Hepatic stellate cell (primary cell): ENCODE results near the gene PECR.
A peak's percentile ranks its signal among the peaks of the same experiment; 100 is the strongest.
"Not testable (repeated sequence)": the region's sequence is repeated elsewhere in the genome, so short reads cannot be mapped to it uniquely, and the experiment has no call there.

Experiments used
- DNase-seq: peaks from one replicate; pipeline ENCODE4 v3.0.0; 2011; ENCODE audit warnings: low spot score

PECR gene

DNA sequence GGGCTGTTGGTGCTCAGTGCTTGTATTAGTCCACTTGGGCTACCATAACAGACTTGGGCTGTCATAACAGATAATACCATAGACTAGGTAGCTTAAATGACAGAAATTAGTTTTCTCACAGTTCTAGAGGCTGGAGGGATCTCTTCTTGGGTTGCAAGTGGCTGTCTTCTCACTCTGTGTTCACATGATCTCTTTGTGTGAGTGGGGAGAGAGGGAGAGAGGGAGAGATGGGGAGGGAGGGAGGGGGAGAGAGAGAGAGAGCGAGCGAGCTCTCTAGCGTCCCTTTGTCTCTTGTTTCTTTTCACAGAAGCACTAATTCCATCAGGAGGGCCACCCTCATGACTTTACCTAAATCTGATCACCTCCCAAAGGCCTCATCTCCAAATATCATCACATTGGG lies 23.1 kb upstream of the PECR start:
- no peak for DNase-seq

DNA sequence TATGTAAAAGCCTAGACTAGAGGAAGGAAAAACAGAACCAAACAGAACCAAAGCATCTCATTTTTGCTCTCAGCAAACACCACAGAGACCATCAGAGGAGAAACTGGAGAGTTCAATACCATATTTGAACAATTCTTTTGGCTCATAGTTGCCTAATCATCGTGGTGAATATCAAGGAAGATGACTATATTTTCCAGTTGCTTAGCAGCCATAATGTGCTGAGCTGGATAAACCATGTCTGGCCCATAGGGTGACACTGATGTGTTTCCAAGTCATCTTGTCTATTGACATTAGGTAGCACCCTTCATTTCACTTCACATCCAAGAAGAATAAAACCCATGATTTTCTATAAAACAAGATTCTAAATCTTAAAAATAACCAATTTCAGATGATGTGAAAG lies 21.6 kb upstream of the PECR start:
- no peak for DNase-seq

DNA sequence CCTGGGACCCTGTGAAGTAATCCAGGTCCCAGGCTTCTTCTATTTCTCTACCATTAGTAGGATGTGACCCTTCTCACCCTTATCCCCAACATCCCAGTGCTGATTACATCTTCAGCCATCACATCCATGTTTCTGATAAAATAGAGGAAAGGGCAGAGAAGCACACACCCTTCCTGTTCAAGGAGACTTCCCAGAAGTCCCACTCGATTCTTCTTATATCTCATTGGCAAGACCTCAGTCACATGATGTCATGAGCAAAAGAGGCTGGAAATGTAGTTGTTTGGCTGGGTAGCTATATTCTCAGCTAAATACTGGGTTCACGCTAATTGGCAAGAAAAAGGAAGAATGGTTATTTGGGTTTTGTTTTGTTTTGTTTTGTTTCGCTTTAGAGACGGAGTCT lies 19.5 kb upstream of the PECR start:
- DNase-seq, result no peak

DNA sequence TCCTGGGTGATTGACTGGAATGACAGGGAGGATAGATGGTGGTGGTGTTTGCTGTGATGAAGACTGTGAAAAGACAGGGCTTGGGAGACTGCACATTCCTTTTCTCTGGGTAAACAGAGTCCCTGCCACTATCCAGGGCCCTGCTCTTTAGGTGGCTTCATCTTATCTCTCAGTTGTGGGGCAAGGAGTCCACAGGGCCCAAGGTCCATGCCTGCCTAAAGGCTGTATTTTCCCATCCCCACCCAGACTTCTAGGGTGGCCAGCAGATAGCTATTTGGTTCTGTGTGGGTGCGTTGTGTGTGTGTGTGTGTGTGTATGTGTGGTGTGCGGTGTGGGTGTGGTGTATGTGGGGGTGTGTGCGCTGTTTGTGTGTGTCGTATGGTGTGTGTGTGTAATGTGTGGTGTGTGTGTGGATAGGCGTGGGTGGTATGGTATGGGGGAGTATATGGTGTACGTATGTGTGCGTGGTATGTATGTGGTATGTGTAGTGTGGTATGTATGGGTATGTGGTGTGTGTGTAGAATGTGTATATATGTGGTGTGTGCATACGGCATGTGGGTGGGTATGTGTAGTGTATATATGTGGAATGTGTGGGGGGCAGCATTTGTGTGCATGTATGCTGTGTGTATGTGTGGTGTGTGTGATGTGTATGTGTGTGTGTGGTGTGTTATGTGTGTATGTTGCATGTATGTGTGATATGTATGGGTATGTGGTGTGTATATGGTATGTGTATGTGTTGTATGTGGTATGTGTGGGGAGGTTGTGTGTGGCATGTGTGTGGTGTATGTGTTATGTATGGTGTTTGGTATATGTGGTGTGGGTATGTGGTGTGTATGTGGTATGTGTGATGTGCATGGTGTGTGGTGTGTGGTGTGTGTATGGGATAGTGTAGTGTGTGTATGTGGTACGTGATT lies 17.1 kb upstream of the PECR start:
- no peak for DNase-seq

DNA sequence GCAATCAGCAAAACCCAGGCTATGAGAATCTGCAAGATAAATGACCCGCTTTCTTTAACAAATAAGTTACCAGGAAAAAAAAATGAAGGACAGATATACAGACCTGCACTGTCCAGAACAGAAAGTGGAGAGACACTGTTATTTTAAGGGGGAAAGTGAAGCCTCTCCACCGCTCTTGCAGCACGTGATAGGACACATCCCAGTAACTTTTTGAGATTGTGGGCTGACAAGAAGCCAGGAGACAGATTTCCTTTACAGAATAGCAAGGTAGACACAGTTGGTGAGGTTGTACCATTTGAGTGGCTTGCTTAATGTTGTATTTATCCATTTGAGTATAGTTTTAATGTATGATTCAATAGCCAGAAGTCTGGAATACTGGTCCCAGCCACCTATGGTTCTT lies 13.1 kb upstream of the PECR start:
- DNase-seq, result no peak

DNA sequence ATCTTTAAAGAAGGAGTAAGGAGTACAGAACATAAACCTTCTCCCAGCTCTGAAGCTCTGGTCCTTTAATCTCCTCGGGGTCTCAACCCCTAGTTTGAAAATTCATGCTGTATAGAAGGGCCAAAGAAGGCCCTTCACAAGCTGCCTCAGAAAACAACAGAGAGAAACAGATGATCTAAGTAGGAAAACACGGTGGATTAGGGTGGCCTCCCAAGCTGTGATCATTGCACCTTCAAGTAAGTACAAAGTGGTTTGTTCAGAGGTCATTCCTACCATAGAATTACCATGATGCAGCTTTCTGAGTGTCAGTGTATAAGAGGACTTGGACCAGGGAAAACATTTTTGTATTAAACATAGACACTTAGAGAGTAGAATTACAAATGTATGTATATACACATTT lies 11.0 kb upstream of the PECR start:
- no peak for DNase-seq

DNA sequence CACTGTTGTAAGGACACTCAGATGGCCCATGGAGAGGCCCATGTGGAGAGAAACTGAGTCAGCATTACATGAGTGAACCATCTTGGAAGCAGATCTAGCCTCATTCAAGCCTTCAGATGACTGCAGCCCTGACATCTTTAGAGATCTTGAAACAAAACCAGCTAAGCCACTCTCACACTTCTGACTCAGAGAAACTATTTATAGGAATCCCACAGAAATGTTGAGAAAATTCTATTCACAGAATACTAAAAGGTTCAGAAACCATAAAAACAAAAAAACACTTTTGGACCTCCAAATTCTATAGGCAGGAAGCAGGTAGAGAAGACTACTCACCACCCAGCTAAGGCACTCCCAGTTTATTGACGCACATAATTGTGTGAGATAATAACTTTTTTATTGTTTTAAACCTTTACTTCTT lies 8.8 kb upstream of the PECR start:
- peak; percentile 43 for DNase-seq

DNA sequence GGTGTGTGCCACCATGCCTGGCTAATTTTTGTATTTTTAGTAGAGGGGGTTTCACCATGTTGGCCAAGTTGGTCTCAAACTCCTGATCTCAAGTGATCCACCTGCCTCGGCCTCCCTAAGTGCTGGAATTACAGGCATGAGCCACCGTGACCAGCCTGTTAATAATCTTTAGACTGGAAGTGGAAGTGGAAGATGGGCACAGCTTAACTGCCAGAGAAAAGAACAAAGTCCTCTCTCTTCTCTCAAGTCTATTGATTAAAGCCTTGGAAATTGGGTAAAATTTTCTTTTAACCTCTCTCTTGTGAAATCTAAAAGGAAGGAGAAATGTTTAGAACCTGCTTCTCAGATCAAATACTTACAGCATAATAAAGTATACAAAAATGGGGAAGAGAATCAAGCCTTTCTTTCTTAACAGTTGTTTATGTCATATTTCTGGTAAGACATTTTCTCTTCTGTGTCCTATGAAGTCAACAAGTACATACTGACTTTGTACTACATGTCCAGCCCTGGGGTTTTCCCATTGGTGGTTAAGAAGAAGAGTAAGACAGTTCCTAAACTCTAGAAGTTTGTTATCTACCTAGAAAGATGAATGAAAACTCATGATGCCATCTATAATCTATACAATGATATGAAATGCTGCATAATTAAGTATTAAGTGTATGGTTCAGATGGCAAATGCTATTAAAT lies 4.7 kb upstream of the PECR start:
- no peak for DNase-seq

DNA sequence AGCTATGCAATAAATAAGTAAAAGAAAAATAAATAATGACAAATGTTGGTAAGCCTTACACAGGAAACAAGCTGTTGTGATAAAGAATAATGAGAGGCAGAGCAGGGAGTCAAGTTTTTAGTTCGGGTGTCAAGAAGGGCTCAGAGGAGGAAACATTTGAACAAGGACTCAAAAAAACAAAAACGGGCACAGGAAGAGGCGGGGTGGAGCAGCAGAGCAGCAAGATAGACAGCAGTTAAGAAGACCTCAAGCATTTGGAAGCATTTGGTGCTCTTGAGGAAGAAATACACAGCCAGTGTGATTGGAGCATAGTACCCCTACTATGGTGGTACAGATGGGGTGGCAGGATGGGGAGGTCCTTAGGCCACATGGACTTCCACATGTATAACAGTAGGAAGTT lies 2.9 kb upstream of the PECR start:
- DNase-seq, result no peak

DNA sequence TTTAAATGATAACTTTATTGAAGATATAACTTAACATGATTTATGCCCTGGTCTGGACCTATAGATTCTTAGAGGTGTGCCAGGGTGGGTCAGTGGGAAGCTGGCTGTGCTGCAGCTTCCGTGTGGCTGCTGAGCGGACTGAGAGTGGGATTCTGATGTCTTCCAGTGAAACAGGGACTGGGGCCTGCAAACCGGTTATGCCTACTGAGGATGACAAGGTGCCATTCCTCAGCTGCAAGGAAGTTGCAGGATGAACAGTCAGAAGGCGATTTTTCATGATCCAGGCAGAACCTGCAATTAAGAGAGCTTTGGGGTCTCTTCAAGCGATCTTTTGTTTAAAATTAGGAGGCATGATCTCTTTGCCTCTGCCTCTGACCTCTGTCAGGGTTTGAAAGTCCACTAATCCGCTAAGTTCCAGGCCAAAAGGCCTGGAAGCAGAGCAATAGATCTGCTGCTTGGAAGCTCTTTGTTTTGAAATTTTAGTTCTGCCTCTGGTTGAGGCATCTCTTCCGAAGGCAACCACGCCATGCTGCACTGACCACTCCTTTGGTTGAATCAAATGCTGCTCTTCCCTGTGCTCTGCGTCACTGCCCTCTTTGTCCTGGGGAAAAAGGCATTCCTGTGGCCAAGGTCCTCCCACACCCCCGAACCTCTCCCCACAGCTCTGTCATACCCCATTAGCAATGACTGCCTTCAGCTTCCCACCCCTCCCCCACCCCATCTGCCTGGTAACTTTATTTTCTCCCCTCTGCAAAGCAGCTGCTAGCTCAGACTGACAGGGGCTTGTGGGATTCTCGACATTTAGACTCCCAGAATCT lies 2.1 kb upstream of the PECR start:
- no peak for DNase-seq

DNA sequence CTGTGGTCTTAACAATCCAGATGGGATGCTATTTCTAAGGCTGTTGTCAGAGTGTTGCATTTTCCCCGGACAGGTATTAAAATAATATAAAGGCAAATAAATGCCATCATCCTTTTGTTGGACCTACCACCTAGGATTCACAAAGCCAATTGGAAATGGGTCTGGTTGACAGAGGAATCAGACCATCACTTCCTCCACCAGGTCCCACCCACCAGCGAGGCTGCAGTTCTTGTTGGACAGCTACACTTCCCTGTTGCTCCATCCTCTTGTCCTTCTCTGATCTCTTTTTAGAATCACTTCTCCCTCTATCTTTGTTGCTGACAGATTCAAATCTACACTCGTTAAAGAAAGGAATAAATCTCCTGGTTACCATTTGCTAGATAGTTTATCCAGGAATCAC lies 1.2 kb upstream of the PECR start:
- DNase-seq, result no peak

DNA sequence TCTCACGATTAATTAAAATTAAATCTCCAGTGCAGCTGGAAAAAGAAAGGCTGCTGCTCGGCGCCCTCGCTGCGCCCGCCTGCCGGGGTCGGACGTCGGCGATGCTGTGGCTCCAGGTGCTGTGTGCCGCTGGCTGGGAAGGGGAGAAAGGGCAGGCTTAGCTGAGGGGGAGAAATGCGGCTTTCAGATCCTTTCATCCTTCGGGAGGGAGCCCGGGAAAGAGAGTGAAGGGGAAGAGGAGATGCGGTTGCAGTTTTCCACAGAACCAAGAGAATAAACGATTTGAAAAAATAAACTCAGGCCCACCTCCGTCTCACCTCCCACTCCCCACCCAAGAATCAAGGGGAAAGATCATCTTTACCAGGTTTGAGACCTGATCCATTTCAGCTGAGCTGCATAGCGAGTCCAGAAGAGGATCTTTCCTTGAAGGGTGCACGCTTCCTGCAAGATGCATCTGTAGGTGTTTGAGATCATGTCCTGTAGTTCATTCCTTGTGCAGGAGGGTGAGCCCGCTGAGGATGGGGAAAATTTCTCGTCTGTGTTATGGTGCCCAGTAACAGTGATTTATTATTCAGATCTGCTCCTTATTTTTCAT lies 605 bp upstream of the PECR start:
- no peak for DNase-seq

DNA sequence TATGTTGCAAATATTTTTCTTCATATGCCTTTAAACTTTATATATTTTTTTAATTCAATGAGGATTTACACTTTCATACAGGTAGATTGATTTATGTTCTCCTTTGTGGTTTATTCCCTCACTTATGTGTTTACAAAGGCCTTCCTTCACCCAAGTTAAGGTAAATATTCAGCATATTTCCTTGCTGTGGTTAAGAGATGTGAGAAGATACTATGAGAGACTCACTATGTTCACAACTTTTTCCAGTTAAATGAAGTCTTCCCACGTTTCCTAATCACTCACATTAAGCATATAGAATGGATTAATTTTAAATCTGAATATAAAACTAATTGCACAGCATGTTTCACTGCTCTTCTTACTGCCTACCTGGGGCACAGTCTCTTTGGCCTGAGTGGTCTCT lies 597 bp downstream of the PECR start:
- DNase-seq, result no peak

DNA sequence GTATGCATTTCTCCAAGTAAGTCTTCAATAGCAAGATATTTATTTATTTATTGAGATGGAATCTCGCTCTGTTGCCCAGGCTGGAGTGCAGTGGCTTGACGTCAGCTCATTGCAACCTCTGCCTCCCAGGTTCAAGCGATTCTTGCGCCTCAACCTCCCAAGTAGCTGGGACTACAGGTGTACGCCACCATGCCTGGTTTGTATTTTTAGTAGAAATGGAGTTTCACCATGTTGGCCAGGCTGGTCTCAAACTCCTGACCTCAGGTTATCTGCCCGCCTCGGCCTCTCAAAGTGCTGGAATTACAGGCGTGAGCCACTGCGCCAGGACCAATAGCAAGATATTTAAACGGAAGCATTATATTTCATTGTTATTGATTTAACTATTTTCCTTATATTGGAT lies 1.6 kb downstream of the PECR start:
- not testable (repeated sequence) for DNase-seq

DNA sequence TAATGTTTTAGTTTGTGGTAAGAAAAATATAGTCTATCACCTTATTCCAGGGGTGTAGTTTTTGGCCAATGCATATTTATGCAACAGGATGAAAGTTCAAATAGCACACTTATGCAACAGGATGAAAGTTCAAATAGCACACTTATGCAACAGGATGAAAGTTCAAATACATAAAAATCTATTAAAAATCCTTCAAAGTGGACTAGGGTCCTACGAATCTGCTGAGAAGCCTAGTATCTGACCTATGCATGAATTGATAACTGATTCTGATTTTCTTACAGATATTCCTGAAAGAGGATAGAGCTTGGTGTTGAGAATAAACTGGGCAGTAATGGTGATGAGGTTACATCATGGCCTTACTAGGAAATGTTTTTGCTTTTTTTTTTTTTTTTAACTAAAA lies 2.8 kb downstream of the PECR start:
- no peak for DNase-seq

DNA sequence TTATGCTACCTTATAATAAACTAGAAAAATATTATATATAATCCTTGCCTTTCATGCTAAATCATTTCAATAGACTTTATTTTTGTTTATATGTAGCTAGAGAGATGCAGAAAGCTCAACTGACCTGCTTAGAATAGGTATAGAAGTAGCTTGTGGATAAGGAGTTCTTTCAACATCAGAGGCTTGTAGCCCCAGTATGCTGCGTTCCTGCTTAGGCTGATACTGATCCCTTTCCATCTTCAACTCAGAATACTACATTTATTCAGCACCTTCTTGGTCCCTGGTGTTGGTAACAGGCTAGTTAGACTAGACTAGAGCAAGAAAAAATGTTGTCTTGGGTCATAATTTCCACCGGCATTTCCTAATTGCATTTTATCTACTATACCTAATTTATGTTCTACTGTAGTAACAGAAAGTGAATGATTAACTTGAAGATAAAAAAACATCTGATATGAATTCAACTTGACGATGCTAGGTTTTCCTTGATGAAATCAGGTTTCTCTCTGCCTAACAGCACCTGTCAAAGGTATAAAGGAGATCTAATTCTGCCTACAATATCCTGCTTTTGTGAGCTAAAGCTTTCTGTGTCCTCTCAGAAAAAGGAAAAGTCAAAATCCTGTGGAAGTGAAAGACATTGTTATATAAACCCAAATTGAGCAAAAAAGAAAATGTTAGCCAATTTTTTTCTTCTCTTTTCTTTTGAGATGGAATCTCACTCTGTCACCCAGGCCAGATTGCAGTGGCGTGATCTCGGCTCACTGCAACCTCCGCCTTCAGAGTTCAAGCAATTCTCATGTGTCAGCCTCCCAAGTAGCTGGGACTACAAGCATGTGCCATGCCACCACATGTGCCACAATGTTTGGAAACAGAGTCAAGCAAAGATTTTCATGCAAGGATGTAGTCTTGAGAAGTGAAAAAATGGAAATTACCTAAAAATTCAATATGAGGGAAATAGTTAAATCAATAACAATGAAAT lies 5.8 kb downstream of the PECR start:
- no peak for DNase-seq

DNA sequence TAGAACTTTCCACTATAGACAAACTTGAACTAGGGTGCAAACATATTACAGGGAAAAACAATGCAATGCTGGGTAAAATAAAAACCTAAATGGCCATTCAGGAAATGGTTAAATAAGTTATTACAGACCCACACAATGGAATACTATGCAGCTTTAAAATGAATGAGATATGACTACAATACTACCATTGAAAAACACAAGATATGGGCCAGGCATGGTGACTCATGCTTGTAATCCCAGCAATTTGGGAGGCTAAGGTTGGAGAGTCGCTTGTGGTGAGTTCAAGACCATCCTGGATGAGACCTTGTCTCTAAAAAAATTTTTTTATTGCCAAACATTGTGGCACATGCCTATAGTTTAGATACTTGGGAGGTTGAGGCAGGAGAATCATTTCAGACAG lies 6.8 kb downstream of the PECR start:
- no peak for DNase-seq

DNA sequence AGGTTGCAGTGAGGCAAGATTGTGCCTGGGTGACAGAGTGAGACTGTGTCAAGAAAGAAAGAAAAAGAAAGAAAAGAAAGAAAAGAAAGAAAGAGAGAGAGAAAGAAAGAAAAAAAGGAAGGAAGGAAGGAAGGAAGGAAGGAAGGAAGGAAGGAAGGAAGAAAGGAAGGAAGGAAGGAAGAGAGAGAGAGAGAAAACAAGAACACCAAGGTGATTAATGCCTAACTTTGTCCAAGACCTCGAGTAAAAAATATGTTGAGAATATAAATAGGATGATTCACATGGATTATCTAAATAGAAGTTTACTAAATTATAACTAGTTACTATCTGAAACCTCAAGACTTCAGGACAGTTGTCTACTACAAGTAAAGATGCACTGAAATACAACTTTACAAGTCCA lies 7.2 kb downstream of the PECR start:
- DNase-seq, result no peak

DNA sequence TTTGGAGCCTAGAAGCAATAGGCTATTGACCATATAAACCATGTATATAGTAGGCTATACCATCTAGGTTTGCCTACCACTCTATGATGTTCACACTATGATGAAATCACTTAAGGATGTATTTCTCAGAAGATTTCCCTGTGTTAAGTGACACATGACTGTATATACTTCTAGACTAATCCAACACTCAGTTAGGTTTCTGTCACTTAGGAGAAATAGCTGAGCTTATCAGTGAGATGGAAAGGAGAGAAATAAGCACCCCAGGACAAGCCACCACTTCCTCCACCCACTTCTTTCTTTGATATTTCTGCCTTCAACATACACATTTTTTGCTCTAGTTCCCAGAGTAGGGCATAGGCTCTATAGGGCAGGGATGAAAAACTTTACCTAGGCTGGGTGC lies 7.8 kb downstream of the PECR start:
- no peak for DNase-seq

DNA sequence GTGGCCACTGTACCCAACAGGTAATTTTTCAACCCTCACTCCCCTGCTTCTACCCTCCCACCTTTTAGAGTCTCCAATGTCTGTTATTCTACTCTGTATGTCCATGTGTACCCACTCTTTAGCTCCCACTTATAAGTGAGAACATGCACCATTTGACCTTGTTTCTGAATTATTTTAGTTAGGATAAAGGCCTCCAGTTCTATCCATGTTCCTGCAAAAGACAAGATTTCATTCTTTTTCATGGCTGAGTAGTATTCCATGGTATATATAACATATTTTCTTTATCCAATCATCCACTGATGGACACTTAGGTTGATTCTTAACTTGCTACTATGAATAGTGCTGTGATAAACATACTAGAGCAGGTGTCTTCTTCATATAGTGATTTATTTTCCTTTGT lies 9.1 kb downstream of the PECR start:
- DNase-seq, result no peak
